ENCODE measurements around the gene B4GALT6.

DNA sequence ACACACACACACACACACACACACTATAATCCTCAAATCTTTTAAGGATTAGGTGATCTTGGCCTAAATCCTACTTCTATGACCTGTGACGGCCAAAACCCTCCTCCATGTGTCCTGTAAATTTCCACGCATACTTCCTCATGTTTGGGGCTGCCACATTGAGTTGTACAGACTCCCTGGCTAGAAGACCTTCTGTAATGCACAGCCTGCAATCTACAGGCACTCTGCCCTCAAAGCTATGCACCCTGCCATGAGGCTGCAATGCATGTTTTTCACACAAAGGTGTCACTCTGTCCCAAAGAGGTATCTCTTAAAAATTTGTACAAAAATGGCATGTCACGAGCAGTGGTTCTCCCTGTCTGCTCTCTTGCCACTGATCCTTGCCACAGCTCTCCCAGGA is 26.4 kb upstream of the B4GALT6 start:
- no peak for TF ChIP-seq ZC3H11A (IDR thresholded peaks at IDR 0.05; ENCODE audit: low read depth, low read length)
- TF ChIP-seq ETV6 (IDR thresholded peaks at IDR 0.05; ENCODE audit: borderline replicate concordance in 1 of 2, low read depth in 2 of 2, low read length in 1 of 2), result no peak
- no peak for TF ChIP-seq ETV6 (CRISPR knock-in tag; IDR thresholded peaks at IDR 0.05; ENCODE audit: borderline replicate concordance)
- TF ChIP-seq SPI1 (IDR thresholded peaks at IDR 0.05; ENCODE audit: borderline replicate concordance, low read depth, low read length), result no peak
- TF ChIP-seq, protein P1, sequence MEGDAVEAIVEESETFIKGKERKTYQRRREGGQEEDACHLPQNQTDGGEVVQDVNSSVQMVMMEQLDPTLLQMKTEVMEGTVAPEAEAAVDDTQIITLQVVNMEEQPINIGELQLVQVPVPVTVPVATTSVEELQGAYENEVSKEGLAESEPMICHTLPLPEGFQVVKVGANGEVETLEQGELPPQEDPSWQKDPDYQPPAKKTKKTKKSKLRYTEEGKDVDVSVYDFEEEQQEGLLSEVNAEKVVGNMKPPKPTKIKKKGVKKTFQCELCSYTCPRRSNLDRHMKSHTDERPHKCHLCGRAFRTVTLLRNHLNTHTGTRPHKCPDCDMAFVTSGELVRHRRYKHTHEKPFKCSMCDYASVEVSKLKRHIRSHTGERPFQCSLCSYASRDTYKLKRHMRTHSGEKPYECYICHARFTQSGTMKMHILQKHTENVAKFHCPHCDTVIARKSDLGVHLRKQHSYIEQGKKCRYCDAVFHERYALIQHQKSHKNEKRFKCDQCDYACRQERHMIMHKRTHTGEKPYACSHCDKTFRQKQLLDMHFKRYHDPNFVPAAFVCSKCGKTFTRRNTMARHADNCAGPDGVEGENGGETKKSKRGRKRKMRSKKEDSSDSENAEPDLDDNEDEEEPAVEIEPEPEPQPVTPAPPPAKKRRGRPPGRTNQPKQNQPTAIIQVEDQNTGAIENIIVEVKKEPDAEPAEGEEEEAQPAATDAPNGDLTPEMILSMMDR (IDR thresholded peaks at IDR 0.05 in 2 of 3, conservative IDR thresholded peaks at IDR 0.05 in 1 of 3; ENCODE audit: insufficient read depth in 2 of 3, low read depth in 1 of 3, low read length in 3 of 3), result peak; percentile 27 to 42 (median 36); a peak in 4 of 6 replicates
- TF ChIP-seq RNF2 (IDR thresholded peaks at IDR 0.05), result no peak
- TF ChIP-seq HNRNPH1 (optimal IDR thresholded peaks at IDR 0.05; ENCODE audit: low read depth, low read length), result no peak
- TF ChIP-seq, protein P2, sequence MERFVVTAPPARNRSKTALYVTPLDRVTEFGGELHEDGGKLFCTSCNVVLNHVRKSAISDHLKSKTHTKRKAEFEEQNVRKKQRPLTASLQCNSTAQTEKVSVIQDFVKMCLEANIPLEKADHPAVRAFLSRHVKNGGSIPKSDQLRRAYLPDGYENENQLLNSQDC (CRISPR knock-in tag; IDR thresholded peaks at IDR 0.05), result no peak
- no peak for TF ChIP-seq NCOA6 (IDR thresholded peaks at IDR 0.05)
- TF ChIP-seq SRF (CRISPR knock-in tag; IDR thresholded peaks at IDR 0.05), result no peak
